GM18858 (cell line): ENCODE data around the gene EFR3B.
A peak's percentile ranks its signal among the peaks of the same experiment; 100 is the strongest.
"Not testable (repeated sequence)": the region's sequence is repeated elsewhere in the genome, so short reads cannot be mapped to it uniquely, and the experiment has no call there.

Experiments used
- ATAC-seq: cut with Tn5 transposase; IDR thresholded peaks from one replicate; pipeline ENCODE4 v1.9.1; 2021; ENCODE audit not compliant: unreplicated experiment

The EFR3B gene

GRCh38 chr2:25141120-25141519, 99.2 kb downstream of the EFR3B start:
- no peak for ATAC-seq

DNA sequence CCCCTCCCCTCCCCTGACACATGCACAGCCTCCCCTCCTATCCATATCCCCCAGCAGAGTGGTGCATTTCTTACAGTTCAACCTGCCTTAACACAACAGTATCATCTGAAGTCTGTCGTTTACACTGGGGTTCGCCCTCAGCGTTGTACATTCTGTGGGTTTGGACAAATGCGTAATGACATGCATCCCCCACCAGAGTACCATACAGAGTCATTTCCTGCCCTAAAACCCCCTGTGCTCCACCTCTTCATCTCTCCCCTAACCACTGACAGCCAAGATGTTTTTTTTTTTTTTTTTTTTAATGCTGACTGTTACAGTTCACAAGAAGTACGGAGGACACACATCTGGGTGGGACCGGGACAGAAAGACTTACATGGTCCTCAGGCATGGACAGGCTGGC, 103.9 kb downstream of the EFR3B start:
- no peak for ATAC-seq

GRCh38 chr2:25146896-25147295, 105.0 kb downstream of the EFR3B start:
- ATAC-seq: no peak

DNA sequence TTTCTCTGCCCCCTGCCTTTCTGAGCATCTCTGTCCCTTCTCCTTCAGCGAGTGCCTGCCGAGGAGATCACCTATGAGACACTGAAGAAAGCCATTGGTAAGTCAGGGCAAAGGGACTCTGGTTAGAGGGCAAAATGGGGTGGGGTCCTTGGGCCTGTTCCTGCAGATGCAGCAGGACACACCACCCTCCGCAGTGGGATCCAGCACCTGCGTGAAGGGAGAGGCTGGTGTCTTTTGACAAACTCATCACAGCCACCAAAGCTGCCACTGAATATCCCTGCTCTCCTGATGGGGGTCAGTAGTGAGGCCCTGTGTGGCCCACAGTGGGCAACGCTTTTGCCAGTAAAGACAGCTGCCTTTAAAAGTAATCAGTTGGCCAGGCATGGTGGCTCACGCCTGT, 107.8 kb downstream of the EFR3B start:
- no peak for ATAC-seq

DNA sequence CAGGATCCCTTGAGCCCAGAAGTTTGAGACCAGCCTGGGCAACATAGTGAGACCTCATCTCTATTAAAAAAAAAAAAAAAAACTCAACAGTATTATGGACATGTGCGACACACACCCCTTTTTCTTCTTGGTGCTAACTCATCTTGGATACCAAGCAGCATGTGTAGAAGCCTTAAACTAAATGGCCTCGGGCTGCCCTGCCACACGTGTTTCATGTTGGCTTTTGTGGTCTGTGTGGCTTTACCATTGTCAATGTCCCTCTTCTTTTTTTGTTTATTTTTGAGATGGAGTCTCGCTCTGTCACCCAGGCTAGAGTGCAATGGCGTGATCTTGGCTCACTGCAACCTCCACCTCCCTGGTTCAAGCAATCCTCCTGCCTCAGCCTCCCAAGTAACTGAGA, 109.1 kb downstream of the EFR3B start:
- not testable (repeated sequence) for ATAC-seq

GRCh38 chr2:25151718-25152117, 109.8 kb downstream of the EFR3B start:
- ATAC-seq: no peak

- ATAC-seq: no peak
These were observed 113.5 kb downstream of the EFR3B start for GRCh38 chr2:25155401-25155800.

DNA sequence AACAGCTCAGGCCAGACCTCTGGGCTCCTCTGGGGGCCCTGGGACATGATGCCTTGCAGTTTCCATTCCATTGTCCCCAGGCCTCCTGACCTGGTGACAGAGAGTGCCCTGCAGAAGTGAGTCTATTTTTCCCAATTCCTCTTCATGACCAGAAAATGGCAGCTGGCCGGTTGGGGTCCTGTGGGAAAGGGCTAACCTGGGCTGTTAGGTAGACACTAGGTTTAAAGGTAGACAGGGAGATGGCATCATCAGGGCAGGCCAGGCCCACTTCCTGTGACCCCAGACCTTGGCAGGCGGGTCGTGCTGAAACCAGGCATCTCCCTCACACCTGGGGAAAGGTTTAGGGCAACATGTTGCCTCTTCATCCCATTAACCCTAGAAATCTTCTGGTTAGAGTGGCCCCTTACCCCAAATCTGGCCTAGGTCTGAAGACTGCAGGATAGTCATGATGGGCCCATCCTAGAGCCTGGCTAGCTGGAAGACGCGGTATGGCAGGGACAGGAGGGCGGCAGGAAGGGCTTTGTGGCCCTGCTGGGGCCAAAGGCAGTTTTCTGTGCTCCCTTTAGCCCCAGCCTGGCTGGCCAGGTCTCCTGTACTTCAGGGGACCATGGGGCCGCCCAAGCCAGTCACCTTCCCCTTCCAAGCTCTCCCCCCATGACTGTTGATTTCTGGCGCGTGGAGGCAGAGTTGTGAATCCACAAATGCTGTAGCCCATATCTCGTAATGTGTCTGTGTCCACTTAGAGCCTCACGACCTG, 116.4 kb downstream of the EFR3B start:
- no peak for ATAC-seq

GRCh38 chr2:25159949-25160348, 118.1 kb downstream of the EFR3B start:
- ATAC-seq: no peak

DNA sequence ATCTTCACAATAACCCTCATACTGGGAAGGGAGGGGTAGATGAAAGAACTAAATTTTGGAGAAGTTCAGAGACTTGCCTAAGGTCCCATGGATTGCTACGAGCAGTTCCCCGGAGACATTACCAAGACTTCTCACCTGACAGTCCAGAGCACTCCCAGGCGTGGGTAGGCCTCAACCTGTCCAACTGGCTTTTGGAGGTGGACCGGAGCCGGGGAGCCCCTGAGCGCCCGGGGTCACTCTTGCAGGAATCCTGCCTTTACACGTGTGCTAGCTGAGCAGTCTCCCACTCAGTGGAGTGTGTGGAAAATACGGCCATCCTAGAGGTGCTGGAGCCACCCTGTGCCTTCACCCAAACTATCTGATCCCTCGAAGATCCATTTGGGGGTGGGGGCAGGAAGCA, 118.5 kb downstream of the EFR3B start:
- ATAC-seq: no peak

DNA sequence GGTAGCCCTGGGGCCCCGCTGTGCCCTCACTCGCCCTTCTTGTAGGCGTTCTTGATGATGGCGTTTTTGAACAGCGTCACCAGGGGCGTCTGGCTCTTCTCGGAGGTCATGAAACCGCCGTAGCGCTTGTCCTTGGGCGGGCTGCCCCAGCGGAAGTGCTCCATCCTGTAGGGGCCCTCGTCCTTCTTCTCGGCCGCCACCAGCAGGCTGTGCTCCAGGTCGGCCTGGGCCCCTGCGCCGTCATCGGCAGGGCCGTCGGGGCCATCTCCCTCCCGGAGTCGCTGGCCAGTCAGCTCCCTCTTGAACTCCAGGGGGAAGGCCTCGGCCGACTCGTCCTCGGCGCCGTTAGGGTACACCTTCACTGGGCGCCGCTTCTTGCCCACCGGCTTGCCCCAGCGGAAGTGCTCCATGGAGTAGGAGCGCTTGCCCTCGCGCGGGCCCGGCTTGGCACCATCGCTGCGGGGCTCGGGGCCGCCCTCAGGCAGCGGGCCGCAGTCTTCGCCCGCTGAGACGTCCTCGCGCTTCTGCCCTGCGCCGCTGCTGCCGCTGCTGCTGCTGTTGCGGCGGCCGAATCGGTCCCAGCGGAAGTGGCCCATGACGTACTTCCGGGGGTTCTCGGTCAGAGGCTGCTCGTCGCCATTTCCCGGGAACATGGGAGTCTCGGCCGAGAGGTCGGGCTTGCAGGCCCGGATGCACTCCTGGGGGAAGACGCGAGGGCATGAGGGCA, 119.3 kb downstream of the EFR3B start:
- no peak for ATAC-seq

DNA sequence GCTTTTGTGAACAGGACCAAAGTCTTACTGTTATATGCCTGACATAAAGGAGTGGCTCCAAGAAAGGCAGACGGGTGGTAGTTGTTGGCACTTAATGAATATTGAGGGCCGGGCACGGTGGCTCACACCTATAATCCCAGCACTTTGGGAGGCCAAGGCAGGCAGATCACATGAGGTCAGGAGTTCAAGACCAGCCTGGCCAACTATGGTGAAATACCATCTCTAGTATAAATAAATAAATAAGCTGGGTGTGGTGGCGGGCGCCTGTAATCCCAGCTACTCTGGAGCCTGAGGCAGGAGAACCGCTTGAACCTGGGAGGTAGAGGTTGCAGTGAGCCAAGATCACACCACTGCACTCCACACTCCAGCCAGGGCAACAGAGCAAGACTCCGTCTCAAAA, 120.2 kb downstream of the EFR3B start:
- not testable (repeated sequence) for ATAC-seq

DNA sequence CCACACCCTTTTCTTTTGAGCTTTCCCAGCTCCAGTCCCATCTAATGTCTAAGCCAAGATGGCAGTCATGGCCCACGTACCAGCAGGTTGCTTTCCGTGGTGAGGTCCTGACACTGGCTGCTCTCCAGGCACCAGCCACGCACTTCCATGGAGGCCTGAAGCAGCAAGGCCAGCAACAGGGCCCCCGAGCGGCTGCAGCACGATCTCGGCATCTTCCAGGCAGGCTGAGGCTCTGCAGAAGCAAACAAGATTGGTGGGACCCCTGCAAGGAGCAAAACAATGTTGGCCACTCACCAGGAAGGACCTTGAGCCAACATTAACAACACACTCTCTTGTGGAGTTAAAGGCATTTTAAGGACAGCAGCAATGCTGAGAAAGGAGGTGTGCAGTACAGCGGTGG, 122.7 kb downstream of the EFR3B start:
- ATAC-seq: no peak

DNA sequence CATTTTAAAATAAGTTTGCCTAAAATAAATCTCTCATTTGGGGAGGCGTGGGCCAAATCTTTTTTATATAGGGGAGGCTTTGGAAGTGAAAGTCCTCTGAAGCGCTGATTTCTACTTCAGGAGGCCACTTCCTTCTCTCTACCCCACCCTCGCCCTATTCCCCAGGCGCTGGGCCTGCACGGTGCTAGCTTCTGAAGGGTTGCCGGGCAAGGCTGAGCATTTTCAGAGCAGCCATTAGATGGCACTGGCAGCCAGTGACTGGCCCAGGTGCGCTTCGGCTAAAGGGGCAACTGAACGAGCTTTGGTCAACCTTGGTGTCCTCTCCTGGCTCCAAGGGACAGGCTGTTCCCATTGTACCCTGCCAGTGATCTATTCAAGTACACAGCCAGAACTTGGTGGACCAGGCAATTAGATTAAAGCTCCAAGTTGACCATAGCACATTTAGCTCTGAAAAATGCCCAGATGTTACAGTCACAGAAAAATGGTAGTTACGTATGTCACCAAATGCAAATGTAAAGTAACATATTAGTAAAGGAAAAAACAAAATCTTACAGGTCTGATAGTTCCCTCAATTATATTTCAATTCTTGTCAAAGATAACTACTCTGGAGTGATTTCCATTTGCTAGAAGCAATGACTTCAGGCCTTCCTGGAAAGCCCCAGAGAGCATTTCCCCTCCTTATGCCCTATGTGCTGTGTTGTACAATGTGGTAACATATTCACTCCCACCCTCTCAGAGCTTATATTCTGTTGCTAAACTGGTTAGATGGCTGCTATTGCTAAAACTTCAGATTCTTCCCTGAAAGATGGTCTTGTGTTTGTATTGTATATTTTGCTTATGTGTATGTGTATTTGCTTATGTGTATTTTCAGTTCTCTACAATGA, 124.4 kb downstream of the EFR3B start:
- ATAC-seq: peak; percentile 76

GRCh38 chr2:25168256-25169072, 126.6 kb downstream of the EFR3B start, which contains the start of gene POMC:
TSS of gene POMC (minus strand) at chr2:25168580. CDS start at chr2:25164772, 3,808 bp downstream.
- no peak for ATAC-seq

- no peak for ATAC-seq
These were observed 127.2 kb downstream of the EFR3B start for GRCh38 chr2:25169073-25169470.

GRCh38 chr2:25170888-25171287, 129.0 kb downstream of the EFR3B start:
- no peak for ATAC-seq

GRCh38 chr2:25173719-25174118, 131.8 kb downstream of the EFR3B start:
- ATAC-seq: no peak

- ATAC-seq: no peak
These were observed 132.5 kb downstream of the EFR3B start for GRCh38 chr2:25174192-25174861.

GRCh38 chr2:25176138-25176537, 134.3 kb downstream of the EFR3B start:
- ATAC-seq: no peak
